Gastrocnemius medialis (tissue), 4 donors: ENCODE measurements around the gene CFP.

ENCODE experiments used
- CTCF ChIP-seq, 5 experiments: fragments of 450-650 bp in 3 of 5; fragments of 200-600 bp in 2 of 5; sonication (generic) in 2 of 5; IDR thresholded peaks in 4 of 5; conservative IDR thresholded peaks in 1 of 5; 1 replicate in 4 of 5; 2 replicates in 1 of 5; pipeline ENCODE4 v1.5.1; 2016 to 2019; ENCODE audit warnings: antibody characterized with exemption in 5 of 5, mild to moderate bottlenecking in 3 of 5, moderate library complexity in 3 of 5
- POLR2A ChIP-seq, 2 donors: fragments of 450-650 bp; IDR thresholded peaks; one replicate each; pipeline ENCODE4 v1.6.1; 2017; ENCODE audit warnings: antibody characterized with exemption in 2 of 2, mild to moderate bottlenecking in 2 of 2, moderate library complexity in 2 of 2

DNA sequence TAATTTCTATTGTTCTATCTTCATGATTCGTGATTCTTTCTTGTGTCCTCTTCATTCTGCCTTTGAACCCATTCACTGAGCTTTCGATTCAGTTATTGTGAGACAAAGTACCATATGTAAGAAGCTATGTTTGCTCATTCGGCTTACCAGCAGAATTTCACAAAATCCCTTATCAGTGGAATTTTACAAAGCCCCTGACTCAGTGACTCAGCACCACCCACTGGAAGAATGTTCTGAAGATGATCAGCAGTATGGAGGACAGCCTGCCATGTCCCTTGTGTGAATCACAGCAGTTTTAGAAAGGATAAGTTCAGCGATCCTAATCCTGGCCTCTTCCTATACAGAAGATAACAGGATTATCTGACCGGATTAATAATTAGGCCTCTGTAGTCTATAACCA, 35.0 kb upstream of the CFP start:
- TF ChIP-seq CTCF (IDR thresholded peaks at IDR 0.05 in 4 of 5, conservative IDR thresholded peaks at IDR 0.05 in 1 of 5) (no peak), POLR2A (IDR thresholded peaks at IDR 0.05) (no peak)
